HUES6 (cell line): ENCODE measurements around the gene ARID1B.

Source experiments
- H3K27ac ChIP-seq: 2 replicates; pipeline ENCODE4 v1.7.0; 2013; ENCODE audit warnings: low read depth, mild to moderate bottlenecking, low read length, inconsistent platforms
- H3K27me3 ChIP-seq: 2 replicates; pipeline ENCODE4 v1.6.1; 2013; ENCODE audit warnings: low read length; ENCODE audit not compliant: control insufficient read depth, insufficient read depth
- H3K36me3 ChIP-seq: 2 replicates; pipeline ENCODE4 v1.6.1; 2013; ENCODE audit warnings: low read length; ENCODE audit not compliant: control insufficient read depth, insufficient read depth
- H3K4me1 ChIP-seq: 2 replicates; pipeline ENCODE4 v1.6.1; 2013; ENCODE audit warnings: low read length; ENCODE audit not compliant: control insufficient read depth, insufficient read depth
- H3K4me3 ChIP-seq: 2 replicates; pipeline ENCODE4 v1.5.1; 2013; ENCODE audit warnings: low read depth, low read length
- H3K9ac ChIP-seq: one replicate; pipeline ENCODE4 v1.6.1; 2013; ENCODE audit warnings: mild to moderate bottlenecking, low read length
- H3K9me3 ChIP-seq: 2 replicates; pipeline ENCODE4 v1.6.1; 2013; ENCODE audit warnings: low read depth, low read length; ENCODE audit not compliant: control insufficient read depth, insufficient read depth

Gene ARID1B

GRCh38 chr6:156914181-156914580 lies 137.0 kb downstream of the ARID1B start:
- Histone ChIP-seq H3K4me1 (peaks cover 37% of the 10 kb centered on the region), H3K9ac (no peak overlapping the region), H3K27me3 (no peaks in the 10 kb centered on the region), H3K4me3 (no peak overlapping the region), H3K9me3 (no peaks in the 10 kb centered on the region), H3K27ac (no peak overlapping the region), H3K36me3 (0 out of 2 replicates have a peak, but pooled peaks cover 3% of the 10 kb centered on the region)

- H3K9me3 ChIP-seq = no peaks in the 10 kb centered on the region
- no peak overlapping the region for H3K27ac ChIP-seq
- no peak overlapping the region for H3K4me3 ChIP-seq
- no peaks in the 10 kb centered on the region for H3K27me3 ChIP-seq
- no peaks in the 10 kb centered on the region for H3K36me3 ChIP-seq
- no peak overlapping the region for H3K9ac ChIP-seq
- peaks cover 43% of the 10 kb centered on the region for H3K4me1 ChIP-seq
Measured at GRCh38 chr6:156916130-156916801, 139.1 kb downstream of the ARID1B start.

GRCh38 chr6:156917213-156917612 lies 140.0 kb downstream of the ARID1B start:
- no peak overlapping the region for H3K27ac ChIP-seq
- peaks cover 34% of the 10 kb centered on the region for H3K4me1 ChIP-seq
- no peaks in the 10 kb centered on the region for H3K36me3 ChIP-seq
- no peak overlapping the region for H3K4me3 ChIP-seq
- no peak overlapping the region for H3K9ac ChIP-seq
- H3K9me3 ChIP-seq = no peaks in the 10 kb centered on the region
- H3K27me3 ChIP-seq = no peaks in the 10 kb centered on the region

GRCh38 chr6:156918647-156919046 lies 141.5 kb downstream of the ARID1B start:
- H3K27ac ChIP-seq = no peak overlapping the region
- no peaks in the 10 kb centered on the region for H3K27me3 ChIP-seq
- H3K9me3 ChIP-seq = no peaks in the 10 kb centered on the region
- H3K36me3 ChIP-seq = no peaks in the 10 kb centered on the region
- no peak overlapping the region for H3K4me3 ChIP-seq
- no peak overlapping the region for H3K9ac ChIP-seq
- peaks cover 27% of the 10 kb centered on the region for H3K4me1 ChIP-seq

- no peaks in the 10 kb centered on the region for H3K9me3 ChIP-seq
- no peak overlapping the region for H3K4me3 ChIP-seq
- no peaks in the 10 kb centered on the region for H3K27me3 ChIP-seq
- no peaks in the 10 kb centered on the region for H3K36me3 ChIP-seq
- H3K9ac ChIP-seq = no peak overlapping the region
- H3K4me1 ChIP-seq = peaks cover 33% of the 10 kb centered on the region
- H3K27ac ChIP-seq = no peak overlapping the region
Measured at GRCh38 chr6:156919370-156919769, 142.2 kb downstream of the ARID1B start.

- Histone ChIP-seq H3K9me3 (no peaks in the 10 kb centered on the region), H3K36me3 (no peaks in the 10 kb centered on the region), H3K4me1 (peaks cover 37% of the 10 kb centered on the region), H3K9ac (no peak overlapping the region), H3K27ac (no peak overlapping the region), H3K4me3 (no peak overlapping the region), H3K27me3 (no peaks in the 10 kb centered on the region)
Measured at GRCh38 chr6:156919814-156920369, 142.7 kb downstream of the ARID1B start.

- peaks cover 33% of the 10 kb centered on the region for H3K4me1 ChIP-seq
- H3K9me3 ChIP-seq = no peaks in the 10 kb centered on the region
Measured at GRCh38 chr6:156924246-156924645, 147.1 kb downstream of the ARID1B start.

GRCh38 chr6:156925026-156925425 lies 147.8 kb downstream of the ARID1B start:
- H3K9ac ChIP-seq = no peak overlapping the region
- no peaks in the 10 kb centered on the region for H3K27me3 ChIP-seq
- H3K4me1 ChIP-seq = peaks cover 30% of the 10 kb centered on the region
- H3K9me3 ChIP-seq = no peaks in the 10 kb centered on the region
- H3K27ac ChIP-seq = no peak overlapping the region
- H3K4me3 ChIP-seq = no peak overlapping the region
- H3K36me3 ChIP-seq = no peaks in the 10 kb centered on the region

More at GRCh38 chr6:156924246-156924645, 147.1 kb downstream of the ARID1B start:
- Histone ChIP-seq H3K27ac (no peak overlapping the region), H3K36me3 (no peaks in the 10 kb centered on the region), H3K4me3 (no peak overlapping the region), H3K27me3 (no peaks in the 10 kb centered on the region), H3K9ac (no peak overlapping the region)

- no peaks in the 10 kb centered on the region for H3K36me3 ChIP-seq
- no peak overlapping the region for H3K4me3 ChIP-seq
- no peaks in the 10 kb centered on the region for H3K9me3 ChIP-seq
- H3K9ac ChIP-seq = no peak overlapping the region
- peaks cover 24% of the 10 kb centered on the region for H3K4me1 ChIP-seq
- no peaks in the 10 kb centered on the region for H3K27me3 ChIP-seq
- no peak overlapping the region for H3K27ac ChIP-seq
Measured at GRCh38 chr6:156925718-156926607, 148.8 kb downstream of the ARID1B start.

- Histone ChIP-seq H3K9ac (no peak overlapping the region), H3K9me3 (no peaks in the 10 kb centered on the region)
Measured at GRCh38 chr6:156928126-156928525, 150.9 kb downstream of the ARID1B start.

GRCh38 chr6:156928972-156929371 lies 151.8 kb downstream of the ARID1B start:
- no peaks in the 10 kb centered on the region for H3K36me3 ChIP-seq
- no peaks in the 10 kb centered on the region for H3K9me3 ChIP-seq
- H3K4me1 ChIP-seq = peaks cover 40% of the 10 kb centered on the region
- H3K9ac ChIP-seq = no peak overlapping the region
- no peak overlapping the region for H3K27ac ChIP-seq
- H3K27me3 ChIP-seq = no peaks in the 10 kb centered on the region
- H3K4me3 ChIP-seq = no peak overlapping the region

More at GRCh38 chr6:156928126-156928525, 150.9 kb downstream of the ARID1B start:
- H3K27me3 ChIP-seq = no peaks in the 10 kb centered on the region
- H3K27ac ChIP-seq = no peak overlapping the region
- peaks cover 34% of the 10 kb centered on the region for H3K4me1 ChIP-seq
- no peaks in the 10 kb centered on the region for H3K36me3 ChIP-seq
- no peak overlapping the region for H3K4me3 ChIP-seq
